ENCODE measurements around the gene TRIM32.

Gene TRIM32

DNA sequence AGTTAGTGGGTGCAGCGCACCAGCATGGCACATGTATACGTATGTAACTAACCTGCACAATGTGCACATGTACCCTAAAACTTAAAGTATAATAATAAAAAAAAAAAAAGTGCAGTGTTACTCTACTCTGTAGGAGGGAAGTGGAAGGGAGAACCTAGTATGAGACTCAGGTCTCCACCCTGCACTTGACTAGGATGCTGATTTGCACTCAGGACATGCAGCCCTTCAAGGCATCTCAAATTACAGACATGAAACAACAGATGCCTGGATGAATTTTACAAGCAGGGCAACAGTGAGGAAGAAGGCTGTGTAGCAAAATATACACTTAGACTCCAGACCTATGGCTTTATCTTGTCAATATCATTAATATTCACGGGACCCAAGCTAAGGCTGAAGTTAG, 16.5 kb downstream of the TRIM32 start:
- no peak overlapping the region for H3K4me3 ChIP-seq (ENCODE audit: low read depth, low read length)
- DNase-seq (ENCODE audit: low read depth) = no peak
- TF ChIP-seq, protein P1, sequence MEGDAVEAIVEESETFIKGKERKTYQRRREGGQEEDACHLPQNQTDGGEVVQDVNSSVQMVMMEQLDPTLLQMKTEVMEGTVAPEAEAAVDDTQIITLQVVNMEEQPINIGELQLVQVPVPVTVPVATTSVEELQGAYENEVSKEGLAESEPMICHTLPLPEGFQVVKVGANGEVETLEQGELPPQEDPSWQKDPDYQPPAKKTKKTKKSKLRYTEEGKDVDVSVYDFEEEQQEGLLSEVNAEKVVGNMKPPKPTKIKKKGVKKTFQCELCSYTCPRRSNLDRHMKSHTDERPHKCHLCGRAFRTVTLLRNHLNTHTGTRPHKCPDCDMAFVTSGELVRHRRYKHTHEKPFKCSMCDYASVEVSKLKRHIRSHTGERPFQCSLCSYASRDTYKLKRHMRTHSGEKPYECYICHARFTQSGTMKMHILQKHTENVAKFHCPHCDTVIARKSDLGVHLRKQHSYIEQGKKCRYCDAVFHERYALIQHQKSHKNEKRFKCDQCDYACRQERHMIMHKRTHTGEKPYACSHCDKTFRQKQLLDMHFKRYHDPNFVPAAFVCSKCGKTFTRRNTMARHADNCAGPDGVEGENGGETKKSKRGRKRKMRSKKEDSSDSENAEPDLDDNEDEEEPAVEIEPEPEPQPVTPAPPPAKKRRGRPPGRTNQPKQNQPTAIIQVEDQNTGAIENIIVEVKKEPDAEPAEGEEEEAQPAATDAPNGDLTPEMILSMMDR (IDR thresholded peaks at IDR 0.05; ENCODE audit: control insufficient read depth, extremely low read depth, insufficient read depth) = no peak

DNA sequence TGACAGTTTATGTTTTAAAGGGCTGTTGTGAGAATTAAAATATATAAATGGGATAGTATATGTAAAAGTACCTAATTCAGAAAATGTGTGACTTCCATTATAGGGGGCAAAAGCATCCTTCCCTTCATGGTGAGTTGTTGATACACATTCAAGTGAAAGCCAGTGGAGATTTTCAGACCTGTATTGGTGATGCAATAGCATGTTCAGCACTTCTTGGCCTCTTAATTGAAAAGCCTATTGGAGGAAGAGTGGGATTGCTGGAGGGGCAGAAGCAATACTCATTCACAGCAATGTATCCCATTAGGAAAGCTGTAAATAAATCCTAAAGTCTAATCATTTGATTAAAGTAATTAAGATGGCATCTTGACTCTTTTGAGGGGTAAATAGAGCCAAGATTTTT, 17.4 kb downstream of the TRIM32 start:
- TF ChIP-seq, protein P1 (IDR thresholded peaks at IDR 0.05; ENCODE audit: control insufficient read depth, extremely low read depth, insufficient read depth) = no peak
- no peak for DNase-seq (ENCODE audit: low read depth)
- H3K4me3 ChIP-seq (ENCODE audit: low read depth, low read length) = no peak overlapping the region

DNA sequence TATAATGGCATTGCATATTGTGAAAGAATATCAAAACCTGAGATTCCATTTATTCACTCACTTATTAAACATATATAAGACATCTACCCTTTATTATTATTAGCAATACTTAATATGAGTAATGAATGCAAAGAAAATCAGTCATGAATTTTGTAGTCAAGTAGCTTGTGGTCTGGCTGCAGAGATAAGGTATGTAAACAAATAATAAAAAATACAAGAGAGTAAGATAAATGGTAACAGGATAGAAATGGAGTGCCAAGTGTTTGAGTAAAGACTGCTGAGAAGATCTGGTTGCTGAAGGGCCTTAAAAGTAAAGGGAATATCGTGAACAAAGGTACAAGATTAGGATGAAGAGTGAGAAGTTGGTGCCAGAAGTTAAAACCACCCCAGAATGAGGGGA, 18.4 kb downstream of the TRIM32 start:
- TF ChIP-seq, protein P1 (IDR thresholded peaks at IDR 0.05; ENCODE audit: control insufficient read depth, extremely low read depth, insufficient read depth) = no peak
- H3K4me3 ChIP-seq (ENCODE audit: low read depth, low read length) = no peak overlapping the region
- DNase-seq (ENCODE audit: low read depth) = no peak

DNA sequence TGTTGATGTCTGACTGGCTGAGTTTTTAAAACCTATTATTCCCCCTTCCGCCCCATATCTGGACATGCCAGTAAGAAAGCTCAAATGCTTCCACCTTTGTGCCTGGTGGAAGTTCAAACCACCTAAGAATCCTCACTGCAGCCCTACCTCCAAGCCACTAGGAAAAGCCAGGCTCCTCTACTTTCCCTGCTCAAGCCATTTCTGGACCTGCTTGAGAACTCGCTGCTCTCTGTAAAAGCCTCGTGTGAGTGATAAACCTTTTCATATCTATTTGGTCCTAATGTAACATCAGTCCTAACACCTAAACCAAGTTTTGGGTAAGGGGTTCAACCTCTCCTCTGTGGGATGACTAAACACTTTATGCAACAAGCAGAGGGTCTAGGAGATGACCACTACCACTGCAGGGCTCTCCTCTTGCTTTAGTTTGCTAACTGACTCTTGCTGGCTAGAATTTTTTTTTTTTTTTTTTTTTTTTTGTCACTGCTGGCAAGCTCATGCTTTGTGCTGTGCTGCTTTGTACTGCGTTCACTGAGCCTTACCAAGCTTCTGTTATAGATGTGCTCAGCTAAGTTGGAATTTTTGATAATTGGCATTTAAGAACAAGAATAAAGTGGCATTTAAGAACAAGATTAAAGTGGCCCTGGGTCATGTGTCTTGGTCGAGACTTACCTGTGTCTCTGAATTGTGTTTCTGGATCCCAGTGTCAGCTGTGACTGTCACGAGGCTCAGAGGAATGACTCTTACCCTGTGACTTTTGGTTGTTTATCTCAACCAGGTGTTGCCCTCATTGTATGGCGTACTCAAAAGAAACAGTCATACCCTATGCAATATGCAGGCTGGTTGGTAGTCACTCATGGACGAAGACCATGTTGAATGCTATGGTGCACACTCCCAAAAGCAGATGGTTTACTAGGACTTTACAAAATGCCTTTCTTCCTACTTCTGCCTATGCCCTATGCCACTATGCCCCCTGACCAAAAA, 19.5 kb downstream of the TRIM32 start:
- TF ChIP-seq, protein P1 (IDR thresholded peaks at IDR 0.05; ENCODE audit: control insufficient read depth, extremely low read depth, insufficient read depth) = no peak
- no peak for DNase-seq (ENCODE audit: low read depth)
- H3K4me3 ChIP-seq (ENCODE audit: low read depth, low read length) = no peak overlapping the region

DNA sequence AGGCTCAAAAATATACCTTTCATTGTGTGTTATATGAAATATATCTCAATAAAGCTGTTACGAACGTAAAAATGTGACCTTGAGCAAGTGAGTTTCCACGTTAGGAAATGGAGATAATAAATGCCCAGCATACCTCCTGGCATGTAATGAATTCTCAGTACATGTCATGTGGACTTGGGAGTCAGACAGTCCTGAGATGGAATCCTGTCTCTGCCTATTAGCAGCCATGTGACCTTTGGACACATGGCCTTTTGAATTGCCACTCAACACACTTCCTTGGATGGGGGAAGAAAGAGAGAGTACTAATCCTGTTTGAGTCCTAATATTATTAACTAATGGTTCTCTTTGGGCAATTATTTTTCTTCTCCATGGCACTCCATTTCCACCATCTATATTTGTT, 25.7 kb downstream of the TRIM32 start:
- no peak overlapping the region for H3K4me3 ChIP-seq (ENCODE audit: low read depth, low read length)
- no peak for DNase-seq (ENCODE audit: low read depth)
- TF ChIP-seq, protein P1 (IDR thresholded peaks at IDR 0.05; ENCODE audit: control insufficient read depth, extremely low read depth, insufficient read depth) = no peak

DNA sequence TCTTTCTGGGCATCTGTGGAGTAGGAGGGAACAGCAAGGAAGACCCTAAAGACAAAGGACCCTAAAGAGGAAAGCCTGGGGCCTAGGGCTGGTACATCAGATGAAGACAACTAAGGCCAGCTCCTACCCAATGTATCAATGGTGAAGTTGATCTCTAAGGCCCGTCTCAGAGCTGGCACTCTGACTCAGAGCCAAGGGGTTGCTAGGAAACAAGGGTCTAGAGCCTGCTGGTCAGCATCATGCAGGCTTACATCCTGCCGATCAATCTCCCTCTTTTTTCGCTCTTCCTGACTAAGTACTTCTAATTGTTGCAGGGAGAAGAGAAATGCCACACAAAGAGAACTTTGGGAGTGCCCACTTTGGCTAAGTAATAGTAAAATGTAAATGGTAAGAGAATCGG, 26.2 kb downstream of the TRIM32 start:
- no peak overlapping the region for H3K4me3 ChIP-seq (ENCODE audit: low read depth, low read length)
- no peak for DNase-seq (ENCODE audit: low read depth)
- TF ChIP-seq, protein P1 (IDR thresholded peaks at IDR 0.05; ENCODE audit: control insufficient read depth, extremely low read depth, insufficient read depth) = no peak

Data from LNCaP clone FGC (cell line).